Fibroblast of the conjunctiva (primary cell): Measurements from ENCODE around the gene IGSF23.
"Not testable (repeated sequence)": the region's sequence is repeated elsewhere in the genome, so short reads cannot be mapped to it uniquely, and the experiment has no call there.

Source experiments
- DNase-seq: peaks from one replicate; pipeline ENCODE4 v3.0.0-alpha.2; 2010; ENCODE audit warnings: low read depth

IGSF23 gene

GRCh38 chr19:44666852-44667556 is 53.6 kb downstream of the IGSF23 start:
- no peak for DNase-seq

DNA sequence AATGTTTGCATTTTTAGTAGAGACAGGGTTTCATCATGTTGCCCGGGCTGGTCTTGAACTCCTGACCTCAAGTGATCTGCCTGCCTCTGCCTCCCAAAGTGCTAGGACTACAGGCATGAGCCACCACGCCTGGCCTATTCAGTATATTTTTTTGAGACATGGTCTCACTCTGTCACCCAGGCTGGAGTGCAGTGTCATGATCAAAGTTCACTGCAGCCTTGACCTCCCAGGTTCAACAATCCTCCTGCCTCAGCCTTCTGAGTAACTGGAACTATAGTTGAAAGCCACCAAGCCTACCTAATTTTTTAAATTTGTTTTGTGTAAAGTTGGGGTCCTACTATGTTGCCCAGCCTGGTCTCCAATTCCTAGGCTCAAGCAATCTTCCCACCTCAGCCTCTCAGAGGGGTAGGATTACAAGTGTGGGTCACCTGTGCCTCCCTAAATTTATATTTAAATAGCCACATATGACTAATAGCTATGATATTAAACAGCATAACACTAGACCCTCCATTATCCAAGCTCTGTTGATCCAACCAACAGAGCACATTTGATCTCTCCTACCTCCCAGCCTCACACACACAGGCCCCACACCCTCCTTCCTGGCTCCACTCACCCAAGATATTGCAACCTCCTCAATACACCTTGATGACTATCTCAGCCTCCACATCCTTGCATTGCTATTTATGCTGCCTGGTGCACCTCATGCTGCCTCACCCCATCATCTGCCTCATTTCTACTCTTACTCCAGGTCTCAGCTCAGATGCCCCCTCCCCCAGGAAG is 55.8 kb downstream of the IGSF23 start:
- DNase-seq = no peak

- DNase-seq = not testable (repeated sequence)
Measured at GRCh38 chr19:44670027-44670426, 56.7 kb downstream of the IGSF23 start.

DNA sequence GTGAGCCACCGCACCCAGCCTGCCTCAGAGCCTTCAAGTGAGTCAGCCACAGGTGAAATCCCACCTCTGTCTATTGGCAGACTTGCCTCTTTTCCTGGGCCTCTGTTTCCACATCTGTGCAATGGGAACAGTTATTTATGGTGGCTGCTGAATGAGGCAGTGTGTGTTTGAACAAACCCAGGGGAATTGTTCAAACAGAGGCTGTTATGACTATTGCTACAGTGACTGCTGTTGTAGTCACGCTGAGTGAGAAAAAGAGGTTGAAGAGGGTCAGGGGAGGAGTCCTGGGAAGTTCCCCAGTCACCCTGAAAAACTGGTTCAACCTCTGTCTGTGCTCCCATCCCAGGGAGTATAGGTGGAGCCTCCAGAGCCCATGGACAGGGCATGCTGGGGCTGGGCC is 58.0 kb downstream of the IGSF23 start, which contains the start of gene CEACAM19:
CEACAM19 (plus strand) TSS at position 83 of the 400 bp plus-strand sequence. CDS start 450 bp downstream, outside the sequence.
- DNase-seq = no peak

GRCh38 chr19:44672226-44672625 is 58.9 kb downstream of the IGSF23 start:
- DNase-seq = no peak

- no peak for DNase-seq
Measured at GRCh38 chr19:44673510-44673909, 60.1 kb downstream of the IGSF23 start.

DNA sequence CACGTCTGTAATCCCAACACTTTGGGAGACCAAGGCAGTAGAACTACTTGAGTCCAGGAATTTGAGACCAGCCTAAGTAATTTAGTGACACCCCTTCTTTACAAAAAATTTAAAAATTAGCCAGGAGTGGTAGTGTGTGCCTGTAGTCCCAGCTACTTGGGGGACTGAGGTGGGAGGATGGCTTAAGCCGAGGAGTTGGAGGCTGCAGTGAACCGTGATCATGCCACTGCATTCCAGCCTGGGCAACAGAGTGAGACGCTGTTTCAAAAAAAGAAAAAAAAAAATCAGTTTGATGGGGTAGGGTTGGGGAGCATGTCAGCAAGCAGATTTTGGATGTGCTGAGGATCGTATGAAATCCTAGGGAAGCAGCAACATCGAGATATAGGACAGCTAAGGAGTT is 62.2 kb downstream of the IGSF23 start:
- no peak for DNase-seq

DNA sequence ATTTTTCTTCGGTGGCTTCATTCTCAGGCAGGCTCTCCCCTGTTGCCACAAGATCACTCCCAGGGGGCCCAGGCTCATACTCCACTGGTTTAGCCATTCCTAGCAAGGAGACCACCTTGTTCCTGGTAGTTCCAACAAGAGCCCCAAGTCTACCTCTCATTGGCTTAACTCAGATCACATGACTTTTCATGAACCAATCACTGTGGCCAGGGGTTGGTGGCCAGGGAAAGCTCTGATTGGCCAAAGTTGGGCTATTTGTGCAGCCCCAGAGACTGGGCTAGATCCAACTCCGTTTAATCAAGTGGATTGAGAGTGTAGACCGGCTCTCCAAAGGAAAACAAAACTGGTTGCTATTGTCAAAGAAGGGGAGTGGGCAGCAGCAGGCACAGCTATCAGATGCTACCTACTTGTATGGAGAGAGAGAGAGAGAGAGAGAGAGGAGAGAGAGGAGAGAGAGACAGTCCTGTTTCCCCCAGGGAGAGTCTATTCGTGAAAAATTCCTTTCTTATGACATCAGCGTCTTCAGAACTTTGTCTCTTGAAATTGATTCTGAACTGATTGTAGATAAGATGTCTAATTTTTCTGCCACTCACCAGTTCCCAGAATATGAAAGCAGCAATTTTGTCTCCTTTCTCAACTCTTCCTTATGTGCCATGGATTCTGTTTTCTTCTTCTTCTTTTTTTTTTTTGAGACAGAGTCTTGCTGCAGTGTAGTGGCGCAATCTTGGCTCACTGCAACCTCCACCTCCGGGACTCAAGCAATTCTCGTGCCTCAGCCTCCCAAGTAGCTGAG is 63.9 kb downstream of the IGSF23 start:
- DNase-seq = no peak

GRCh38 chr19:44680536-44680935 is 67.2 kb downstream of the IGSF23 start:
- no peak for DNase-seq

DNA sequence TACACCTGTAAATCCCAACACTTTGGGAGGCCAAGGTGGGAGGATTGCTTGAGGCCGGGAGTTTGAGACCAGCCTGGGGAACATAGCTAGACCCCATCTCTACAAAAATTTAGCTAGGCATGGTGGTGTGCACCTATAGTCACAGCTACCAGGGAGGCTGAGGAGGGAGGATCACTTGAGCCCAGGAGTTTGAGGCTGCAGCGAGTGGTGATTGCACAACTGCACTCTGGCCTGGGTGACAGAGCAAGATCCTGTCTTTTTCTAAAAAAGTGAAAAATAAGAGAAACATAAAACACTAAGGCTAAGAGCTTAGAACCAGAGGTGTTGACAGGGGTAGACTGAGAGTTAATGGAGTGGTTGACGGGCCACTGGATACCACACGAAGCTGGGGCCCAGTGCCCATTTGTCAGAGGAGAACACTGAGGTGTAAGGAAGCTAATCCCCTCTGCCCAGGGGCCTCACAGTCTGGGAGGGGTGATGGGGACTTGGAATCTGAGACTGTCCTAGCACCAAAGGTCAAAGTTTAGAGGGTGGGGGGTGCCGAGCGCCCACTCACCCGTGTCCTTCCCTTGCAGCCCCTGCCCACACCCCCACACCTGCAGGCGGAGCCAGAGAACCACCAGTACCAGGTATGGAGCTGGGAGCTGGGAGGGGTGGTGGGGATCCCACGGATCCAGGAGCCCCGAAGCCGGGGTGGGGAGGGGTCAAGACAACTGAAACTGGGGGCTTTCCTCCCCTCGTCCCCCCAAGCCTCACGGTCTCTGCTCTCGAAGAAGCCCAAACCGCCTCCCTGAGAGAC is 68.8 kb downstream of the IGSF23 start:
- DNase-seq = no peak

- DNase-seq = no peak
Measured at GRCh38 chr19:44682807-44683206, 69.4 kb downstream of the IGSF23 start.

- DNase-seq = no peak
Measured at GRCh38 chr19:44683434-44684210, 70.3 kb downstream of the IGSF23 start.

- not testable (repeated sequence) for DNase-seq
Measured at GRCh38 chr19:44684396-44684795, 71.0 kb downstream of the IGSF23 start.

GRCh38 chr19:44684892-44685863 is 71.8 kb downstream of the IGSF23 start:
- peak; percentile 27 for DNase-seq

GRCh38 chr19:44685877-44686276 is 72.5 kb downstream of the IGSF23 start:
- no peak for DNase-seq
